ENCODE results near the gene DSG1.

DSG1 gene

GRCh38 chr18:31380912-31381311 lies 63.0 kb downstream of the DSG1 start:
- no peaks in the 10 kb centered on the region for H3K9me3 Mint-ChIP-seq
- no peak overlapping the region for H3K4me3 Mint-ChIP-seq
- H3K27ac Mint-ChIP-seq = no peak overlapping the region
- H3K27me3 Mint-ChIP-seq = no peaks in the 10 kb centered on the region
- no peaks in the 10 kb centered on the region for H3K36me3 Mint-ChIP-seq (ENCODE audit: low read depth)
- no peaks in the 10 kb centered on the region for H3K4me1 Mint-ChIP-seq
- ATAC-seq = no peak
- no peak for DNase-seq

- Mint-ChIP-seq H3K27ac (no peak overlapping the region), H3K4me1 (no peaks in the 10 kb centered on the region), H3K27me3 (peaks cover 1% of the 10 kb centered on the region), H3K36me3 (ENCODE audit: low read depth) (no peaks in the 10 kb centered on the region), H3K4me3 (no peak overlapping the region), H3K9me3 (no peaks in the 10 kb centered on the region)
- DNase-seq (no peak), ATAC-seq (no peak)
These were observed 64.1 kb downstream of the DSG1 start for GRCh38 chr18:31382107-31382506.

- DNase-seq (no peak), ATAC-seq (no peak)
- H3K36me3 Mint-ChIP-seq (ENCODE audit: low read depth) = no peaks in the 10 kb centered on the region
- H3K27me3 Mint-ChIP-seq = peaks cover 2% of the 10 kb centered on the region
- no peaks in the 10 kb centered on the region for H3K4me1 Mint-ChIP-seq
- no peak overlapping the region for H3K27ac Mint-ChIP-seq
- no peak overlapping the region for H3K4me3 Mint-ChIP-seq
- H3K9me3 Mint-ChIP-seq = no peaks in the 10 kb centered on the region
These were observed 68.8 kb downstream of the DSG1 start for GRCh38 chr18:31386741-31387140.

- Mint-ChIP-seq H3K27me3 (no peaks in the 10 kb centered on the region), H3K4me3 (no peak overlapping the region), H3K4me1 (no peaks in the 10 kb centered on the region), H3K9me3 (no peaks in the 10 kb centered on the region), H3K27ac (no peak overlapping the region), H3K36me3 (ENCODE audit: low read depth) (no peaks in the 10 kb centered on the region)
- DNase-seq (no peak), ATAC-seq (no peak)
These were observed 75.3 kb downstream of the DSG1 start for GRCh38 chr18:31393286-31393685.

GRCh38 chr18:31396796-31397612 lies 79.0 kb downstream of the DSG1 start:
- Mint-ChIP-seq H3K27ac (no peak overlapping the region), H3K4me1 (no peaks in the 10 kb centered on the region), H3K27me3 (no peaks in the 10 kb centered on the region), H3K9me3 (no peaks in the 10 kb centered on the region), H3K36me3 (ENCODE audit: low read depth) (no peaks in the 10 kb centered on the region), H3K4me3 (no peak overlapping the region)
- ATAC-seq = no peak
- DNase-seq = no peak

GRCh38 chr18:31398191-31398590 lies 80.2 kb downstream of the DSG1 start:
- no peak overlapping the region for H3K4me3 Mint-ChIP-seq
- H3K4me1 Mint-ChIP-seq = no peaks in the 10 kb centered on the region
- no peak for ATAC-seq
- no peak overlapping the region for H3K27ac Mint-ChIP-seq
- H3K36me3 Mint-ChIP-seq (ENCODE audit: low read depth) = no peaks in the 10 kb centered on the region
- DNase-seq = no peak
- H3K27me3 Mint-ChIP-seq = no peaks in the 10 kb centered on the region
- no peaks in the 10 kb centered on the region for H3K9me3 Mint-ChIP-seq

GRCh38 chr18:31399306-31400032 lies 81.5 kb downstream of the DSG1 start:
- Mint-ChIP-seq H3K27ac (no peak overlapping the region), H3K36me3 (ENCODE audit: low read depth) (no peaks in the 10 kb centered on the region), H3K4me3 (no peak overlapping the region), H3K27me3 (no peaks in the 10 kb centered on the region), H3K4me1 (no peaks in the 10 kb centered on the region), H3K9me3 (no peaks in the 10 kb centered on the region)
- DNase-seq (no peak), ATAC-seq (no peak)

- Mint-ChIP-seq H3K27me3 (no peaks in the 10 kb centered on the region), H3K4me1 (no peaks in the 10 kb centered on the region), H3K4me3 (no peak overlapping the region), H3K27ac (no peak overlapping the region), H3K36me3 (ENCODE audit: low read depth) (no peaks in the 10 kb centered on the region), H3K9me3 (no peaks in the 10 kb centered on the region)
- no peak for DNase-seq
- no peak for ATAC-seq
These were observed 83.4 kb downstream of the DSG1 start for GRCh38 chr18:31401156-31402025.

- ATAC-seq (no peak), DNase-seq (no peak)
- H3K4me3 Mint-ChIP-seq = no peak overlapping the region
- H3K9me3 Mint-ChIP-seq = no peaks in the 10 kb centered on the region
- no peaks in the 10 kb centered on the region for H3K4me1 Mint-ChIP-seq
- no peaks in the 10 kb centered on the region for H3K36me3 Mint-ChIP-seq (ENCODE audit: low read depth)
- no peak overlapping the region for H3K27ac Mint-ChIP-seq
- no peaks in the 10 kb centered on the region for H3K27me3 Mint-ChIP-seq
These were observed 84.0 kb downstream of the DSG1 start for GRCh38 chr18:31402026-31402373.

- Mint-ChIP-seq H3K9me3 (no peaks in the 10 kb centered on the region), H3K27ac (no peak overlapping the region), H3K36me3 (ENCODE audit: low read depth) (no peaks in the 10 kb centered on the region), H3K4me3 (no peak overlapping the region), H3K4me1 (no peaks in the 10 kb centered on the region), H3K27me3 (no peaks in the 10 kb centered on the region)
- ATAC-seq = no peak
- no peak for DNase-seq
These were observed 85.4 kb downstream of the DSG1 start for GRCh38 chr18:31403409-31403808.
